Uterus (tissue), 4 donors: ENCODE results near the gene ELOVL5. TPM values are rescaled to one million over a fixed set of nuclear protein-coding genes. Genes with fewer than 3 reads are reported as not detected.

Experiments
- DNase-seq, 2 donors: peaks; one replicate each; pipeline ENCODE4 v3.0.0-alpha.2; 2019 to 2020
- H3K27ac ChIP-seq, 2 donors: fragments of 200-600 bp; sonication (generic); 1 replicate in 1 of 2; 2 replicates in 1 of 2; pipeline ENCODE4 v1.5.1; 2016 to 2018
- H3K27me3 ChIP-seq, 2 donors: fragments of 200-600 bp; sonication (generic); one replicate each; pipeline ENCODE4 v1.5.1; 2018 to 2019; ENCODE audit warnings: control low read depth in 1 of 2
- H3K36me3 ChIP-seq, 2 donors: fragments of 200-600 bp; sonication (generic); one replicate each; pipeline ENCODE4 v1.5.1; 2019; ENCODE audit warnings: control low read depth in 1 of 2
- H3K4me1 ChIP-seq, 2 donors: fragments of 200-600 bp; sonication (generic); one replicate each; pipeline ENCODE4 v1.5.1; 2018 to 2019; ENCODE audit warnings: control low read depth in 1 of 2
- H3K4me3 ChIP-seq, 2 donors: fragments of 200-600 bp; sonication (generic); 1 replicate in 1 of 2; 2 replicates in 1 of 2; pipeline ENCODE4 v1.5.1; 2018 to 2019; ENCODE audit warnings: mild to moderate bottlenecking in 1 of 2
- H3K9me3 ChIP-seq, 2 donors: fragments of 200-600 bp; sonication (generic); one replicate each; pipeline ENCODE4 v1.5.1; 2019; ENCODE audit warnings: control low read depth in 1 of 2
- POLR2A ChIP-seq, 2 donors: fragments of 450-650 bp; IDR thresholded peaks; one replicate each; pipeline ENCODE4 v1.6.1; 2016; ENCODE audit warnings: antibody characterized with exemption in 2 of 2, mild to moderate bottlenecking in 1 of 2, moderate library complexity in 1 of 2
- intact Hi-C: fragments of 100-400 bp; cut with DNase I; formaldehyde crosslinking; loops from one replicate; pipeline ENCODE4 v1.15.1; 2023; ENCODE audit warnings: low total_unique reads
- total RNA-seq, 4 donors: library from RNA; depleted of rRNA in 3 of 4; stranded (reverse); fragments of >200 nt in 3 of 4; gene quantifications; one replicate each; pipeline versions ENCODE4 v1.1.0 to v1.2.4, GENCODE V29; 2014 to 2023
- TF ChIP-seq, protein P1 (sequence below), 4 experiments: fragments of 200-600 bp in 2 of 4; fragments of 450-650 bp in 2 of 4; sonication (generic) in 2 of 4; IDR thresholded peaks; one replicate each; pipeline ENCODE4 v1.5.1; 2016 to 2019; ENCODE audit warnings: antibody characterized with exemption in 4 of 4, mild to moderate bottlenecking in 2 of 4, moderate library complexity in 1 of 4
- donor health status: DM: yes; HTN: yes; CAD: no.

The ELOVL5 gene
- total RNA-seq, 4 donors from 2014 or later = 26.4 to 80.7 (median 48.4) TPM

DNA sequence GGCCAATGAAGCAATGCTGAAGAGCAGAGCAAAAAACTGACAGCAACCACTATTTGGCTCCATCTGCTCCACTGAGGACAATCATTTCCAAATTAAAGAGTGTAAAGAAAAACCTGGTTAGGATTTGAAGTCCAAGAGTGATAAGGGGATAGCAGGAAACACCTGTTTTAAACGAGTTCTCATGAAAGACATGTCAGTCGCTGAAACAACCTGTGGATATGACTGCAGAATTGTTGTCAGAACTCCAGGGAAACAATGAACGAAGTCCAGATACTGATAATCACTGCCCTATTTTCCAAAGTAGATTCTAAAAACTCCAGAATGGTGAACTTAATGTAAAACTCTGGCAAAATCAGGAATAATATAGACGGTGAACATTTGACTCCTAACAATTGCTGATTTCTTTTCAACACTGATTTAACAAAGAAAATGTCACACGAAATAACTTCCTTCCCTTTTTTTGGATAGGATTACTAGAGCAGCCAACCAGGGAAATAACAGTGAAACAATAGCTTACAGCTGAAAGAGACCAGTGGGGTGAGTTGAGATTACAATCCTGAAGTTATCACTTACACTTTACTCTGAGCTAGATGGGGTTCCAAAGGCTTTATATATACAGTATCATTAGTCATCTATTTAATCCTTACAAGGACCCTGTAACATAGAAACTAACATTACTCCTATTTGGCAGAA lies 83.7 kb downstream of the ELOVL5 start:
- no peak for DNase-seq
- H3K27me3 ChIP-seq = no peaks in the 10 kb centered on the region
- intact Hi-C loops = no loop called here
- no peak overlapping the region for H3K27ac ChIP-seq
- H3K36me3 ChIP-seq = no peaks in the 10 kb centered on the region
- TF ChIP-seq, protein P1, sequence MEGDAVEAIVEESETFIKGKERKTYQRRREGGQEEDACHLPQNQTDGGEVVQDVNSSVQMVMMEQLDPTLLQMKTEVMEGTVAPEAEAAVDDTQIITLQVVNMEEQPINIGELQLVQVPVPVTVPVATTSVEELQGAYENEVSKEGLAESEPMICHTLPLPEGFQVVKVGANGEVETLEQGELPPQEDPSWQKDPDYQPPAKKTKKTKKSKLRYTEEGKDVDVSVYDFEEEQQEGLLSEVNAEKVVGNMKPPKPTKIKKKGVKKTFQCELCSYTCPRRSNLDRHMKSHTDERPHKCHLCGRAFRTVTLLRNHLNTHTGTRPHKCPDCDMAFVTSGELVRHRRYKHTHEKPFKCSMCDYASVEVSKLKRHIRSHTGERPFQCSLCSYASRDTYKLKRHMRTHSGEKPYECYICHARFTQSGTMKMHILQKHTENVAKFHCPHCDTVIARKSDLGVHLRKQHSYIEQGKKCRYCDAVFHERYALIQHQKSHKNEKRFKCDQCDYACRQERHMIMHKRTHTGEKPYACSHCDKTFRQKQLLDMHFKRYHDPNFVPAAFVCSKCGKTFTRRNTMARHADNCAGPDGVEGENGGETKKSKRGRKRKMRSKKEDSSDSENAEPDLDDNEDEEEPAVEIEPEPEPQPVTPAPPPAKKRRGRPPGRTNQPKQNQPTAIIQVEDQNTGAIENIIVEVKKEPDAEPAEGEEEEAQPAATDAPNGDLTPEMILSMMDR (IDR thresholded peaks at IDR 0.05) = no peak
- TF ChIP-seq POLR2A (IDR thresholded peaks at IDR 0.05) = no peak
- no peak overlapping the region for H3K4me3 ChIP-seq
- no peaks in the 10 kb centered on the region for H3K4me1 ChIP-seq
- H3K9me3 ChIP-seq = no peaks in the 10 kb centered on the region

DNA sequence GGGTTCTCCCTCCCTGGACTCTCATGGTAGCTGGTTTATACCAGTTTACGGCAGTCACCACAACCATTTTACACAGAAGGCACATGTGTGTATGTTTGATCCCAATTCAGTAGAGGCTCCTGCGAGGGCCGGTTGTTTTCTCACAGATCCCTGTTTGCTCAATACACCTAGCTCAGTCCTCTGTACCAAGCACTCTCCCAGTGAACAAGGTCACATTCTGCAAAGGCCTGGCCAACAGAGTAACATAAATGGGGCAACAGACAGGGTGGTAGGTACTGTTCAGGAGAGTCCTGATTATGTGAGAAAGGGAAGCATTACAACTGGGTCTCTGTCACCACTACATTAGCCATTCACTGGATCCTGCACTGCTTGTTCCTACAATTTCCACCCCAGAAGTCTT lies 84.4 kb downstream of the ELOVL5 start:
- intact Hi-C loops = no loop called here
- Histone ChIP-seq H3K36me3 (no peaks in the 10 kb centered on the region), H3K4me1 (no peaks in the 10 kb centered on the region), H3K27ac (no peak overlapping the region), H3K4me3 (no peak overlapping the region), H3K27me3 (no peaks in the 10 kb centered on the region), H3K9me3 (no peaks in the 10 kb centered on the region)
- TF ChIP-seq, protein P1 (IDR thresholded peaks at IDR 0.05) = no peak
- no peak for TF ChIP-seq POLR2A (IDR thresholded peaks at IDR 0.05)
- DNase-seq = no peak

DNA sequence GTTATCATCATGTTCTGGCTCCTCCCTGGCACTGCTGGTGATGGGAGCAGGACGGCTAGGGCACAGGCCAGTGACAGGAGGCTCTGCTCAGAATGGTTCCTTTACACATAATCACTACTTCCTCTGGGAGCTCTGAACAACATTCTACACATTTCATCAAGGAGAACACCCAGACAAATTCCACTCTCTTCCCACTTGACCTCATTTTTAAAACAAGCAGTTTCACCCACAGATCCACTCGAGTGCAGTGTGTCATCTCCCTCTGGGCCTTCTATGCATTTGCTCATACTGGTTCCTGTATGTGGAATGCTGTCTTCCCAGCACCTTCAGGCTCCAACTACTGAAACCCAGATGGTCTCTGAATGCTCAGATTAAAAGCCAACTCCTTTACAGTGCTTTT lies 84.8 kb downstream of the ELOVL5 start:
- Histone ChIP-seq H3K36me3 (no peaks in the 10 kb centered on the region), H3K27me3 (no peaks in the 10 kb centered on the region), H3K4me3 (no peak overlapping the region), H3K27ac (no peak overlapping the region), H3K4me1 (no peaks in the 10 kb centered on the region), H3K9me3 (no peaks in the 10 kb centered on the region)
- intact Hi-C loops = no loop called here
- TF ChIP-seq, protein P1 (IDR thresholded peaks at IDR 0.05) = no peak
- TF ChIP-seq POLR2A (IDR thresholded peaks at IDR 0.05) = no peak
- DNase-seq = no peak

DNA sequence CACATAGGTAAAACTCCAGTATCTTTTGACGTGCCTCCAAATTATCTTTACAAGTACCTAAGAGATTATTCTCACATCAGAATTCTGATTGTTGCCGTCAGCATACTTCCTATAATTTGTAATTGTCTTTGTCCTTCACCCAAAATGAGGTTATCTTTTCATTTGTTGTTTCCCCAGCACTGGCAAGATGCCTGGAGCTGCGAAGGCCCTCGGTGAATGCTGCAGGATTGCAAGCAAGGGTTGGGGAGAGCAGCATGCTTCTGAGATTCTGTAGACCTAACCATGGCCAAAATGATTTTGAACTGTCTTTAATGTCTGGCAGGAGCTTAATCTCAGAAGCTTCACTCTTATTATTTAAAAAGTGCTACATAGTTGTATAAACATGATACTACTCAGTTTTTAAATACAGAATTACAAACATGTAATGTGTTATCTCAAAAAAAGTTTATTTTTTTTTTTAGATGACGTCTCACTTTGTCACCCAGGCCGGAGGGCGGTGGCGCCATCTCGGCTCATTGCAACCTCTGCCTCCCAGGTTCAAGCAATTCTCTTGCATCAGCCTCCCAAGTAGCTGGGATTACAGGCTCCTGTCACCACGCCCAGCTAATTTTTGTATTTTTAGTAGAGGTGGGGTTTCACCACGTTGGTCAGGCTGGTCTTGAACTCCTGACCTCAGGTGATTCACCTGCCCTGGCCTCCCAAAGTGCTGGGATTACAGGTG lies 88.7 kb downstream of the ELOVL5 start:
- no peak overlapping the region for H3K27ac ChIP-seq
- intact Hi-C loops = no loop called here
- no peaks in the 10 kb centered on the region for H3K36me3 ChIP-seq
- TF ChIP-seq, protein P1 (IDR thresholded peaks at IDR 0.05) = no peak
- TF ChIP-seq POLR2A (IDR thresholded peaks at IDR 0.05) = no peak
- no peak overlapping the region for H3K4me3 ChIP-seq
- no peaks in the 10 kb centered on the region for H3K27me3 ChIP-seq
- no peaks in the 10 kb centered on the region for H3K4me1 ChIP-seq
- DNase-seq = no peak
- H3K9me3 ChIP-seq = no peaks in the 10 kb centered on the region

DNA sequence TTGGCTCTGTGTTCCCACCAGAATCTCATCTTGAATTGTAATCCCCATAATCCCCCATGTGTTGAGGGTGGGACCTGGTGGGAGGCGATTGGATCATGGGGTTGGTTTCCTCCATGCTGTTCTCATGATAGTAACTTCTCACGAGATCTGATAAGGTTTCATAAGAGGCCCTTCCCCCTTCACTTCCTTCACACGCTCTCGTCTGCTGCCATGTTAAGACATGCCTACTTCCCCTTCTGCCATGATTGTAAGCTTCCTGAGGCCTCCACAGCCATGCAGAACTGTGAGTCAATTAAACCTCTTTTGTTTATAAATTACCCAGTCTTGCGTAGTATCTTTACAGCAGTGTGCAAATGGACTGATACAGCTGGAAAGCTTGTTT lies 90.0 kb downstream of the ELOVL5 start:
- intact Hi-C loops = no loop called here
- no peak for DNase-seq
- Histone ChIP-seq H3K27me3 (no peaks in the 10 kb centered on the region), H3K27ac (no peak overlapping the region), H3K36me3 (no peaks in the 10 kb centered on the region), H3K9me3 (no peaks in the 10 kb centered on the region), H3K4me3 (no peak overlapping the region), H3K4me1 (no peaks in the 10 kb centered on the region)
- TF ChIP-seq, protein P1 (IDR thresholded peaks at IDR 0.05) = no peak
- no peak for TF ChIP-seq POLR2A (IDR thresholded peaks at IDR 0.05)
